G401 (cell line): Measurements from ENCODE around the gene GCNT1. TPM values are rescaled to one million over a fixed set of nuclear protein-coding genes. Genes with fewer than 3 reads are reported as not detected.

ENCODE experiments used
- DNase-seq: peaks from one replicate; pipeline ENCODE4 v3.0.0-alpha.2; 2015; ENCODE audit warnings: low spot score
- in situ Hi-C: cut with HindIII; loops from 2 replicates; pipeline ENCODE4 v1.10.0; 2016; ENCODE audit warnings: low sequenced_read_pairs, mixed read lengths
- total RNA-seq: library from RNA; depleted of rRNA; stranded (reverse); fragments of >200 nt; shearing (Covaris generic); gene quantifications from 2 replicates; pipeline ENCODE4 v1.2.3, GENCODE V29; 2014

GCNT1 gene
- total RNA-seq, 1 experiment from 2014 or later = 1.5 TPM

DNA sequence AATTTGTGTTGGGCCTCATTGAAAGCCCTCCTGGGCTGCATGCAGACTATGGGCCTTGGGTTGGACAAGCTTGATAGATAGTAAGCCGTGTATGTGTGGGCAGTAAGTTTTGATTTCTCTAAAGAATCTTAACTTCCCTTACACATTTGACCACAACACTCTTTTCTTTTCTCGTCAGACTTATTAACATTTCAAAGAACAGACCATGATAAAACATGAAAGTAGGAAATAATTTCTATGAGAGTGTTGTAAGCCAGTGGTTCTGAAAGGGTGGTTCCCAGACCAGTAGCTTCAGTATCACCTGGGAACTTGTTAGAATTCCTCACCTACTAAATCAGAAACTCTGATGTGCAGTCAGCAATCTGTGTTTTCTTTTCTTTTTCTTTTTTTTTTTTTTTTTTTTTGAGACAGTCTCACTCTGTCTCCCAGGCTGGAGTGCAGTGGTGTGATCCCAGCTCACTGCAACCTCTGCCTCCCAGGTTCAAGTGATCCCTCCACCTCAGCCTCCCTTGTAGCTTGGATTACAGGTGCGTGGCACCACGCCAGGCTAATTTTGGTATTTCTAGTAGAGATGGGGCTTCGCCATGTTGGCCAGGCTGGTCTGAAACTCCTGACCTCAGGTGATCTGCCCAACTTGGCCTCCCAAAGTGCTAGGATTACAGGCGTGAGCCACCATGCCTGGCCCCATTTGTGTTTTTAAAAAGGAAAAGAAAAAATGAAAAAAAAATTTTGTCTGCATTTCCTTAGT is 20.0 kb upstream of the GCNT1 start:
- DNase-seq = no peak
- in situ Hi-C loops = no loop called here

GRCh38 chr9:76441551-76442322 is 17.2 kb upstream of the GCNT1 start:
- in situ Hi-C loops = no loop called here

GRCh38 chr9:76443887-76444286 is 15.1 kb upstream of the GCNT1 start:
- DNase-seq = no peak
- in situ Hi-C loops = no loop called here

More at GRCh38 chr9:76441551-76442322, 17.2 kb upstream of the GCNT1 start:
- DNase-seq = no peak

DNA sequence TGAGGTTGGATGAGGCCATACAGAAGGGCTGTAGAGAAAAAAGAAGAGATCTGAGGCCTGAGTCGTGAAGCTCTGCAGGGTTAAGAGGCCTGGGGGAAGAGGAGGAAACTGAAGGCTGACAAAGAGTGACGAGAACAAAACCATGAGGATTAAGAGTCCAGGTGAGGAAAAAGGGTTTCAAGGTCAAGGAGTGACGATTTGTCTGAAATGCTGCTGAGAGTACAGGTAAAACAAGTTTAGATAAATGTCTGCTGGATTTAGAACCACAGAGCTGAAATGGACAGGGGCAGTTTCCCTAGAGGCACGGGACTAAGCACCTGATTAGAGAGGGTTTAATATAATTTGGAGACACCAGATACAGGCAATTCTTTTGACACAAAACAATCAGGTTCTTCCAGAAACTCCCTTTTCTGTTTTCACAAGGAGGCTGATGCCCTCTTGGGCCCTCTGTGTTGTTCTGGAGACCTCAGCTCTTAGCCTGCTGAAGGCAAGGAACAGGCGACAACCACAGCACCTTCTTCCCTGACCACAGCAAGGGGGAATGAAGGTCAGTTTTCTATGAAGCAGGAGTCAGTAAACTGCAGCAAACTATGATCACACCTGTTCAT is 14.6 kb upstream of the GCNT1 start:
- in situ Hi-C loops = no loop called here
- no peak for DNase-seq

GRCh38 chr9:76445976-76446375 is 13.0 kb upstream of the GCNT1 start:
- DNase-seq = no peak
- in situ Hi-C loops = no loop called here

DNA sequence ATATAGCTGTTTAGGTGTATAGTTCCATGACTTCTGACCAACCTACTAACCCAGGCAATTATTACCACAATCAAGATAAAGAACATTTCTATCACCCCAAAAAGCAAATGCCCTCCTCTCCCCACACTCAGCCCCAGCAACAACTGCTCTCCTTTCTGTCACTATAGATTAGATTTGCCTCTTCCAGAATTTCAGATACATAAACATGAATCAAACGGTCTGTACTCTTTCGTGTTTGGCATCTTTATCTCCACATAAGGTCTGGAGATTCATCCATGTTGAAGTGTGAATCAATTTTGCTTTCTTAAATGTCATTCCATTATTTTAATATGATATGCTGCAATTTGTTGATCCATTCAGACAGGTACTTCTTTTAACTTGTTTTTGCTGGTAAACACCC is 10.5 kb upstream of the GCNT1 start:
- DNase-seq = no peak
- in situ Hi-C loops = no loop called here

- no peak for DNase-seq
- in situ Hi-C loops = no loop called here
Measured at GRCh38 chr9:76451234-76451633, 7.7 kb upstream of the GCNT1 start.

- in situ Hi-C loops = no loop called here
- no peak for DNase-seq
Measured at GRCh38 chr9:76452839-76453238, 6.1 kb upstream of the GCNT1 start.

DNA sequence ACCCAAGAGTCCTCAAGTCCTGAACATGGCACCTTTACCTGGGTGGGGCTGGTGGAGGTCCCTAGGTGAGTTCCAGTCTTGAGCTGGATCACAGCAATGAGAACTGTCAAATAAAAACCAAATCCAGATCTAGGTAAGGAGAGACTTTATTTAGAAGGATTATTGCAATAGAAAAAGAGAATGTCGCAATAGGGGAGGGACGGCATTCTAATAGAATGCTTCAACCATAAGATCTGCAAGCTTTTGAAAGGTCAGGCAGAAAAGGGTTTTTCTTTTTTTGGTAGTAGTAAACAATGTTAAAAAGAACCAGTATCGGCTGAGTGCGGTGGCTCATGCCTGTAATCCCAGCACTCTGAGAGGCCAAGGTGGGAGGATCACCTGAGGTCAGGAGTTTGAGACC is 5.2 kb upstream of the GCNT1 start:
- DNase-seq = no peak
- in situ Hi-C loops = no loop called here

GRCh38 chr9:76454311-76454710 is 4.7 kb upstream of the GCNT1 start:
- no peak for DNase-seq
- in situ Hi-C loops = no loop called here

DNA sequence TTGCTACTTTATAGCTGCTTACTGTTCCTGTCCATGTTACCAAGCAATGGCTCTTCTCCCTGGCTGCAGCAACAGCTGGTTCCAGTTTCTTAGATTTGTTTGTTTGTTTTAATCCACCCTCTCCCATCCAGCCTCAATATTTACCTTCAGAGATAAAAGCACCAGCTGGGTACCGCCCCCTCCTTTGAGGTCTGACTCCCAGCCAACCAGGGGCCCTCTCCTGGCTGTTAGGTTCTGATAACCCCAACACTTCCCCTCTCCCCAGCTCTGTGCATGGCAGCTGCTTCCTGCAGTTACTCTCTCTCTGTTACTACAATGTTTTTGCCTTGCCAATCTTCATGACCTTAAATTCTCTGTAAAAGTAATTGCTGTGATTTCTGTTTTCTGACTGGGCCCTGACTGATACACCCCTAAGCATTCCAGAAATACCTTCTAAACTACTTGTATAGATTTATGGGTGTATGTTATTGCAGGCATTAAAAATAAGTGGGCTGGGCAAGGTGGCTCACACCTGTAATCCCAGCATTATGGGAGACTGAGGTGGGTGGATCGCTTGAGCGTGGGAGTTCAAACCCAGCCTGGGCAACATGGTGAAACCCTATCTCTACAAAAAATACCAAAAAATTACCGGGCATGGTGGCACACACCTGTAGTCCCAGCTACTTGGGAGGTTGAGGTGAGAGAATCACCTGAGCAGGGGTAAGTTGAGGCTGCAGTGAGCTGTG is 2.6 kb upstream of the GCNT1 start:
- in situ Hi-C loops = no loop called here
- no peak for DNase-seq

GRCh38 chr9:76459694-76460635 is 983 bp downstream of the GCNT1 start:
- in situ Hi-C loops = no loop called here
- DNase-seq = peak; percentile 75

DNA sequence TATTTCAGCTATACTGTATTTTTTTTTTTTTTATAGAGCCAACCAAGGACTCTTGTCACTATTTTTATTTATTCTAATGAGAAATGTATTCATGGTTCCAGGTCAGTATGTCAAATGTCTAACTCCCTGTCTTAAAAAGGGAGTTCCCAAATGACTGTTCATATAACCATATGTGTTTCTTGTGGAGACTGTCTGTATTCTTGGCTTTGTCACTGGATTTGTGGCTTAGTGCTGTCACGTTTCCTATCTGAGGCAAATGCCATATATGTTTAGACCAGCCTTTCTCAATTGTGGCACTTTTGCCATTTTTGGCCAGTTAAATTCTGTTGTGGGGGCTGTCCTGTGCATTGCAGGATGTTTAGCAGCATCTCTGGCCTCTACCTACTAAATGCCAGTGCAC is 3.1 kb downstream of the GCNT1 start:
- no peak for DNase-seq
- in situ Hi-C loops = no loop called here

DNA sequence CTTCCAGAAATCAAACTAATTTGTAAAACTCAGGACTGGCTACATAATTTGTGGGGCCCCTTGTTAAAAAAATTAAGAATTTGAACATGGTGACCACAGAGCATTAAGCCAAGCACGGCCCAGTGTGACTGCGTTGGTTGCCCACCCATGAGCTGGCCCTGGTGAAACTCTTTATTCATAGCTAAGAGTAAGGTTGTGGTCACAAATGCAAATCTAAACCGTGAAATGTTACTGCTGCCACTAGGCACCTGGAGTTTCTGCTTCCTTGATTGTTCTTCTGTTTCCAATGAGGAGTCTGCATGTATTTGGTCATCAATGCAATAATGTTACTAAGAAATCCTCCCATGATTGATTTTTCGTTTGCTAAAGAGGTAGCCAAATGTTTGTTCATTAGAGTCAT is 4.2 kb downstream of the GCNT1 start:
- in situ Hi-C loops = no loop called here
- DNase-seq = no peak

DNA sequence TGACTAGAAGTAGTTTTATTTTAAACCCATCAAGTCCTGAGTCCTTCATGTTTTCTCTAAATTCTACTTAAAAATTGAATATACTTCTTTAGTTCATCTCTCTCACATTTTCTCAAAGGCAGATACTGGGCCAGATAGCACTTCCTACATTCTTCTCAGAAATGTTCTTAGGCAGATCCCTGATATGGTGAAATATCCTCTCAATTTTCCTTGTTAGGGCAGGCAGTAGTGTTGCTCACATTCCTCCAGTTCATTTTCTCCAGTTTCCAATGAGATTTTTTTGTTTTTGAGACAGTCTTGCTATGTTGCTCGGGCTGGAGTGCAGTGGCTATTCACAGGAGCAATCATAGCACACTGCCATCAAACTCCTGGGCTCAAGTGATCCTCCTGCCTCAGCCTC is 5.7 kb downstream of the GCNT1 start:
- in situ Hi-C loops = no loop called here
- no peak for DNase-seq

DNA sequence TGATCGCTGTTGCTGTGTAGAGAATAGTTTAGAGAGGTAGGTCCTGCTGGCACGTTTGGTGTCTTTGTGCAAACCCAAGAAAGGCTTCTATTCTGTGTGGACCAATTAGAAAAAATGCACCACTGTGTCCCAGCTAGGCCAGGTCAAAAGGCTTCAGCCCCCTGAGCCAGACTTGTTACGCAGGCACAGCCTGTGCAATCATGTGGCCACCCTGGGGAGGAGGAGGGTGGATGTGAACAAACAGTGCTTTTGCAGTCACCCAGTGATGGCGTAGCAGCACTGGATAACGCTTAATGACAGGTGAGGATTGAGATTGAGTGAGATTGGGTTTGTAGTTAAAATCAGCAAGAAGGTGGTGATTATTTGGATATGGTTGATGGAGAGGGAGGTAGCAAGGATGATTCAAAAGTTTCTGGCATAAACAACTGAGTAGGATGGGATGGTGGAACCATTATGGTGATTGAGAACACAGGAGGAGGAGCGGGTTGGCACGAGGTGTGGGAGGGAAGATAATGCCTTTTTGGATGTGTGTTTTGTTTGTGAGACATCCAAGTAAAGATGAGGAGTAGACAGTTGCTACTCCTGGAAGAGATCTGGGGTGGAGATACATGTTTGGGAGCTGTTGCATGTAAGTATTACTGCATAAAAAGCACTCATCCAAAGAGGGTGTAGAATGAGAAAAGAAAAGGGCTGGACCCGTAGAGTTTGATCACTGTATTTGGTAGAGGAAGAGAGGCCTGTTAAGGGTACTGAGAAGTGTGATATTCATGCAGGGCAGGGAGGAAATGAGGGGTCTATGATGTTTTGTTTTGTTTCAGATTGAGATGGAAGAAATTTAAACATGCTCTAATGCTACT is 6.7 kb downstream of the GCNT1 start:
- no peak for DNase-seq
- in situ Hi-C loops = no loop called here

DNA sequence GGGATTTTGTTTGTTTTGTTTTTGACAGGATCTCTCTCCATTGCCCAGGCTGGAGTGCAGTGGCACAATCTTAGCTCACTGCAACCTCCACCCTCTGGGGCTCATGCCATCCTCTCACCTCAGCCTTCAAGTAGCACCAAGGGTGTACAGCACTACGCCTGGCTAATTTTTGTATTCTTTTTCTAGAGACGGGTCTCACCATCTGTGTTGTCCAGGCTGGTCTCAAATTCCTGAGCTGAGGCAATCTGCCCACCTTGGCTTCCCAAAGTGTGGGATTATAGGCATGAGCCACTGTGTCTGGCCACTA is 7.3 kb downstream of the GCNT1 start:
- DNase-seq = no peak
- in situ Hi-C loops = no loop called here

GRCh38 chr9:76474419-76474818 is 15.4 kb downstream of the GCNT1 start:
- in situ Hi-C loops = no loop called here
- no peak for DNase-seq
